ENCODE results near the gene MUSTN1.

DNA sequence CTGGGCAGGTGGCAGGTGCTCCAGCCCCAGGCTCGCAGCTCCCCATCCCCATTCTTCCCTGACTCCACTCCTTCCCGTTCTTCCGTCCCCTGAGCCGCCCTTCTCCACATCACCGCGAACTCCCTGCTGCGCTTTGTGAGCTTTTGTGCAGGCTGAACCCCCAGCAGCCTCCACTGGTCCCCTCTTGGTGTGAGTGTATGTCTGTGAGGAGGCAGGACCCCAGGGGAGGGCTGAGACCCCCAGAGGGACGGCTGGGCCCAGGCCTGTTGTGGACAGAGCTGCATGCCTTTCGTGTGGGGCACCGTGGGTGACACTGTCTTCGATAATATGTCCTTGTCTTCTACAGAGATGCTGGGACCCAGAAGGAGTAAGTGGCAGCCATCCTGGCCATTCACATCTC, 47.6 kb downstream of the MUSTN1 start:
- TF ChIP-seq FOXP2 (optimal IDR thresholded peaks at IDR 0.05; ENCODE audit: borderline replicate concordance, extremely low read depth, extremely low read length, insufficient read depth) (no peak), POLR2AphosphoS5 (IDR thresholded peaks at IDR 0.05; ENCODE audit: low read depth, low read length) (no peak)

All from PFSK-1 (cell line).